Measurements from ENCODE around the gene REPIN1. TPM values are rescaled to one million over a fixed set of nuclear protein-coding genes. Genes with fewer than 3 reads are reported as not detected.

The REPIN1 gene
- total and polyA plus RNA-seq, 9 of the 15 experiments (the other 6 are each of a cell fraction or from before 2014, with no cell fraction given): 8.1 to 283 (median 94.3) TPM

GRCh38 chr7:150421831-150422230 is 53.2 kb downstream of the REPIN1 start (continued):
- TF ChIP-seq ZBTB5 (IDR thresholded peaks at IDR 0.05) (no peak), ZBTB8A (IDR thresholded peaks at IDR 0.05; ENCODE audit: partially characterized antibody) (no peak), ZNF583 (CRISPR knock-in tag; IDR thresholded peaks at IDR 0.05) (no peak), CEBPZ (IDR thresholded peaks at IDR 0.05; ENCODE audit: borderline replicate concordance, low read depth, low read length) (no peak), HBP1 (CRISPR knock-in tag; IDR thresholded peaks at IDR 0.05) (no peak), ATF7 (IDR thresholded peaks at IDR 0.05) (no peak), SNAPC5 (CRISPR knock-in tag; IDR thresholded peaks at IDR 0.05) (no peak), RNF219 (CRISPR knock-in tag; IDR thresholded peaks at IDR 0.05) (no peak), E2F1 (CRISPR knock-in tag; IDR thresholded peaks at IDR 0.05) (no peak), ZBTB7A (IDR thresholded peaks at IDR 0.05; ENCODE audit: borderline replicate concordance, control insufficient read depth, low read depth, low read length) (no peak), TEAD4 (IDR thresholded peaks at IDR 0.05; ENCODE audit: low read length) (no peak), TEAD4 (CRISPR knock-in tag; IDR thresholded peaks at IDR 0.05; ENCODE audit: borderline replicate concordance) (no peak)

Data from K562 (cell line).